ENCODE measurements around the gene NPRL2. TPM values are rescaled to one million over a fixed set of nuclear protein-coding genes. Genes with fewer than 3 reads are reported as not detected.

Gene NPRL2
- total RNA-seq, 2 experiments from 2014 or later: 59.8 to 60.3 TPM

GRCh38 chr3:50370594-50370993, 20.0 kb upstream of the NPRL2 start:
- ATAC-seq (no peak), DNase-seq (no peak)
- H3K36me3 Mint-ChIP-seq (ENCODE audit: low read depth): no peaks in the 10 kb centered on the region
- no peaks in the 10 kb centered on the region for H3K9me3 Mint-ChIP-seq (ENCODE audit: insufficient read depth)
- no peaks in the 10 kb centered on the region for H3K27me3 Mint-ChIP-seq (ENCODE audit: low read depth)
- CTCF ChIA-PET: interaction anchor here (1.4 kb wide), 1 partner anchor 172 kb away, joined by 4 read pairs; no protein-coding TSS in a partner anchor
- H3K4me1 Mint-ChIP-seq (ENCODE audit: low read depth): peaks cover 4% of the 10 kb centered on the region
- POLR2A ChIA-PET: no interaction called here
- no peak overlapping the region for H3K4me3 Mint-ChIP-seq
- no peak overlapping the region for H3K27ac Mint-ChIP-seq

- ATAC-seq (no peak), DNase-seq (no peak)
- Mint-ChIP-seq H3K27me3 (ENCODE audit: low read depth) (no peaks in the 10 kb centered on the region), H3K36me3 (ENCODE audit: low read depth) (no peaks in the 10 kb centered on the region), H3K4me1 (ENCODE audit: low read depth) (peaks cover 14% of the 10 kb centered on the region), H3K27ac (no peak overlapping the region), H3K9me3 (ENCODE audit: insufficient read depth) (no peaks in the 10 kb centered on the region), H3K4me3 (no peak overlapping the region)
- ChIA-PET CTCF (no interaction called here), POLR2A (interaction anchor here (0.5 kb wide), 1 partner anchor 17 kb away, joined by 3 read pairs; no protein-coding TSS in a partner anchor)
Measured at GRCh38 chr3:50369012-50369670, 18.6 kb upstream of the NPRL2 start.

GRCh38 chr3:50365842-50366220, 15.3 kb upstream of the NPRL2 start:
- ATAC-seq (no peak), DNase-seq (no peak)
- Mint-ChIP-seq H3K4me3 (peak overlapping the region; percentile 80), H3K27me3 (ENCODE audit: low read depth) (peaks cover 5% of the 10 kb centered on the region), H3K27ac (peak overlapping the region; percentile 86), H3K4me1 (ENCODE audit: low read depth) (peaks cover 16% of the 10 kb centered on the region), H3K36me3 (ENCODE audit: low read depth) (no peaks in the 10 kb centered on the region), H3K9me3 (ENCODE audit: insufficient read depth) (no peaks in the 10 kb centered on the region)
- POLR2A ChIA-PET: interaction anchor here (0.7 to 1.5 kb wide), 8 partner anchors 8 to 242 kb away, joined by 3 to 6 read pairs (median 3); partner anchors contain the start of genes CYB561D2, NPRL2 and RASSF1
- CTCF ChIA-PET: interaction anchor here (0.7 to 1.4 kb wide), 5 partner anchors 15 to 202 kb away, joined by 3 to 5 read pairs (median 3); partner anchors contain the start of genes C3orf18, CYB561D2 and NPRL2

GRCh38 chr3:50365080-50365841, 14.7 kb upstream of the NPRL2 start:
- CTCF ChIA-PET: interaction anchor here (0.7 to 1.4 kb wide), 5 partner anchors 15 to 202 kb away, joined by 3 to 5 read pairs (median 3); partner anchors contain the start of genes C3orf18, CYB561D2 and NPRL2
- peak overlapping the region; percentile 80 for H3K4me3 Mint-ChIP-seq
- peak overlapping the region; percentile 86 for H3K27ac Mint-ChIP-seq
- no peaks in the 10 kb centered on the region for H3K36me3 Mint-ChIP-seq (ENCODE audit: low read depth)
- peaks cover 17% of the 10 kb centered on the region for H3K4me1 Mint-ChIP-seq (ENCODE audit: low read depth)
- POLR2A ChIA-PET: interaction anchor here (0.7 to 1.5 kb wide), 10 partner anchors 8 to 243 kb away, joined by 3 to 6 read pairs (median 3); partner anchors contain the start of genes CYB561D2, NPRL2 and RASSF1
- H3K9me3 Mint-ChIP-seq (ENCODE audit: insufficient read depth): no peaks in the 10 kb centered on the region
- peak; percentile 98 for DNase-seq
- peaks cover 5% of the 10 kb centered on the region for H3K27me3 Mint-ChIP-seq (ENCODE audit: low read depth)
- peak; percentile 99 for ATAC-seq

- peaks cover 24% of the 10 kb centered on the region for H3K4me1 Mint-ChIP-seq (ENCODE audit: low read depth)
- ATAC-seq: no peak
Measured at GRCh38 chr3:50364573-50365079, 14.1 kb upstream of the NPRL2 start.

GRCh38 chr3:50359760-50360110, 9.2 kb upstream of the NPRL2 start:
- Mint-ChIP-seq H3K4me3 (peak overlapping the region; percentile 96), H3K36me3 (ENCODE audit: low read depth) (peaks cover 21% of the 10 kb centered on the region), H3K27ac (peak overlapping the region; percentile 93), H3K4me1 (ENCODE audit: low read depth) (peaks cover 53% of the 10 kb centered on the region), H3K27me3 (ENCODE audit: low read depth) (peaks cover 5% of the 10 kb centered on the region), H3K9me3 (ENCODE audit: insufficient read depth) (no peaks in the 10 kb centered on the region)
- no peak for DNase-seq
- CTCF ChIA-PET: interaction anchor here (1.2 kb wide), 1 partner anchor 10 kb away, joined by 5 read pairs; the partner anchor contains the start of genes CYB561D2 and NPRL2
- ATAC-seq: no peak
- POLR2A ChIA-PET: interaction anchor here (0.8 to 1.6 kb wide), 3 partner anchors 9 to 22 kb away, joined by 3 to 9 read pairs (median 4); partner anchors contain the start of genes CYB561D2, NPRL2 and RASSF1

More at GRCh38 chr3:50364573-50365079, 14.1 kb upstream of the NPRL2 start:
- Mint-ChIP-seq H3K9me3 (ENCODE audit: insufficient read depth) (no peaks in the 10 kb centered on the region), H3K27ac (peak overlapping the region; percentile 52), H3K4me3 (peak overlapping the region; percentile 80), H3K36me3 (ENCODE audit: low read depth) (no peaks in the 10 kb centered on the region), H3K27me3 (ENCODE audit: low read depth) (peaks cover 5% of the 10 kb centered on the region)
- peak; percentile 36 for DNase-seq
- ChIA-PET POLR2A (interaction anchor here (0.6 to 1.5 kb wide), 6 partner anchors 10 to 209 kb away, joined by 3 to 5 read pairs (median 3); partner anchors contain the start of genes CYB561D2 and NPRL2), CTCF (interaction anchor here (0.9 to 1.4 kb wide), 3 partner anchors 14 to 177 kb away, joined by 3 to 5 read pairs (median 5); partner anchors contain the start of genes CYB561D2 and NPRL2)

- POLR2A ChIA-PET: interaction anchor here (0.6 to 1.6 kb wide), 4 partner anchors 9 to 22 kb away, joined by 3 to 9 read pairs (median 4); partner anchors contain the start of genes CYB561D2, NPRL2 and RASSF1
- CTCF ChIA-PET: interaction anchor here (0.9 to 1.2 kb wide), 2 partner anchors 9 to 18 kb away, joined by 3 to 5 read pairs; partner anchors contain the start of genes CYB561D2, NPRL2 and RASSF1
- H3K27ac Mint-ChIP-seq: peak within 1 kb of the TSS; percentile 93
- H3K4me1 Mint-ChIP-seq (ENCODE audit: low read depth): peaks cover 50% of the 10 kb centered on the region
- ATAC-seq (peak; percentile 99), DNase-seq (peak; percentile 98)
- peaks cover 26% of the 10 kb centered on the region for H3K36me3 Mint-ChIP-seq (ENCODE audit: low read depth)
- H3K9me3 Mint-ChIP-seq (ENCODE audit: insufficient read depth): no peaks in the 10 kb centered on the region
- H3K27me3 Mint-ChIP-seq (ENCODE audit: low read depth): peaks cover 5% of the 10 kb centered on the region
- peak within 1 kb of the TSS; percentile 96 for H3K4me3 Mint-ChIP-seq
Measured at GRCh38 chr3:50358911-50359759, 8.6 kb upstream of the NPRL2 start, which contains the start of gene TMEM115. TMEM115 (minus strand) TSS chr3:50359521; CDS start chr3:50359063, 458 bp downstream.

GRCh38 chr3:50358355-50358910, 7.9 kb upstream of the NPRL2 start:
- Mint-ChIP-seq H3K27me3 (ENCODE audit: low read depth) (peaks cover 4% of the 10 kb centered on the region), H3K9me3 (ENCODE audit: insufficient read depth) (no peaks in the 10 kb centered on the region), H3K27ac (peak overlapping the region; percentile 84), H3K4me1 (ENCODE audit: low read depth) (peaks cover 48% of the 10 kb centered on the region), H3K4me3 (peak overlapping the region; percentile 96), H3K36me3 (ENCODE audit: low read depth) (peaks cover 27% of the 10 kb centered on the region)
- POLR2A ChIA-PET: interaction anchor here (1.9 kb wide), 1 partner anchor 18 kb away, joined by 9 read pairs; the partner anchor contains the start of gene RASSF1
- no peak for DNase-seq
- CTCF ChIA-PET: interaction anchor here (0.9 kb wide), 1 partner anchor 18 kb away, joined by 3 read pairs; the partner anchor contains the start of gene RASSF1
- no peak for ATAC-seq

- peaks cover 50% of the 10 kb centered on the region for H3K4me1 Mint-ChIP-seq (ENCODE audit: low read depth)
- no peak for DNase-seq
- no peaks in the 10 kb centered on the region for H3K9me3 Mint-ChIP-seq (ENCODE audit: insufficient read depth)
- peak overlapping the region; percentile 44 for H3K27ac Mint-ChIP-seq
- H3K36me3 Mint-ChIP-seq (ENCODE audit: low read depth): peaks cover 32% of the 10 kb centered on the region
- H3K27me3 Mint-ChIP-seq (ENCODE audit: low read depth): no peaks in the 10 kb centered on the region
- H3K4me3 Mint-ChIP-seq: peak overlapping the region; percentile 96
- POLR2A ChIA-PET: interaction anchor here (0.9 to 2.2 kb wide), 4 partner anchors 8 to 254 kb away, joined by 3 to 11 read pairs (median 6); partner anchors contain the start of genes CISH and RASSF1
- CTCF ChIA-PET: interaction anchor here (1.3 to 2.0 kb wide), 3 partner anchors 10 to 19 kb away, joined by 4 to 11 read pairs (median 5); partner anchors contain the start of gene ZMYND10
- no peak for ATAC-seq
Measured at GRCh38 chr3:50357481-50357880, 6.9 kb upstream of the NPRL2 start.

GRCh38 chr3:50356553-50356952, 6.0 kb upstream of the NPRL2 start:
- no peak overlapping the region for H3K27ac Mint-ChIP-seq
- H3K36me3 Mint-ChIP-seq (ENCODE audit: low read depth): peaks cover 33% of the 10 kb centered on the region
- DNase-seq (no peak), ATAC-seq (no peak)
- no peaks in the 10 kb centered on the region for H3K9me3 Mint-ChIP-seq (ENCODE audit: insufficient read depth)
- CTCF ChIA-PET: interaction anchor here (1.0 to 2.0 kb wide), 6 partner anchors 9 to 186 kb away, joined by 3 to 11 read pairs (median 4); partner anchors contain the start of genes RASSF1 and ZMYND10
- no peaks in the 10 kb centered on the region for H3K27me3 Mint-ChIP-seq (ENCODE audit: low read depth)
- POLR2A ChIA-PET: interaction anchor here (0.8 to 2.2 kb wide), 4 partner anchors 11 to 255 kb away, joined by 3 to 11 read pairs (median 6); partner anchors contain the start of genes CISH, RASSF1 and ZMYND10
- H3K4me1 Mint-ChIP-seq (ENCODE audit: low read depth): peaks cover 55% of the 10 kb centered on the region
- H3K4me3 Mint-ChIP-seq: peak overlapping the region; percentile 96
